GM23338 (cell line): Measurements from ENCODE around the gene PPP2R5D. TPM values are rescaled to one million over a fixed set of nuclear protein-coding genes. Genes with fewer than 3 reads are reported as not detected.
A peak's percentile ranks its signal among the peaks of the same experiment; 100 is the strongest.

Experiments used
- ATAC-seq: fragments of 200-7000 bp; cut with Tn5 transposase; 3 replicates; pipeline ENCODE4 v1.9.1; 2020
- DNase-seq: peaks from one replicate; pipeline ENCODE4 v3.0.0-alpha.2; 2015; ENCODE audit warnings: low spot score
- H2AFZ ChIP-seq: fragments of 200-600 bp; sonication (generic); 2 replicates; pipeline ENCODE4 v1.8.0; 2016; ENCODE audit warnings: antibody characterized with exemption, mild to moderate bottlenecking, moderate library complexity
- H3F3A ChIP-seq: fragments of 200-600 bp; sonication (generic); replicated peaks from 2 replicates; pipeline ENCODE4 v1.8.0; 2017; ENCODE audit warnings: antibody characterized with exemption, mixed run types, low read depth
- H3K27ac ChIP-seq: fragments of 200-600 bp; sonication (generic); 2 replicates; pipeline ENCODE4 v1.6.1; 2016; ENCODE audit warnings: low read depth
- H3K27me3 ChIP-seq: fragments of 200-600 bp; sonication (generic); 2 replicates; pipeline ENCODE4 v1.8.0; 2016; ENCODE audit warnings: mild to moderate bottlenecking, mixed run types, moderate library complexity; ENCODE audit not compliant: insufficient read depth
- H3K36me3 ChIP-seq: fragments of 200-600 bp; sonication (generic); 2 replicates; pipeline ENCODE4 v1.8.0; 2016; ENCODE audit warnings: mild to moderate bottlenecking; ENCODE audit not compliant: insufficient read depth
- H3K4me1 ChIP-seq: fragments of 200-600 bp; sonication (generic); 2 replicates; pipeline ENCODE4 v1.8.0; 2016; ENCODE audit warnings: mild to moderate bottlenecking, moderate library complexity; ENCODE audit not compliant: insufficient read depth
- H3K4me2 ChIP-seq: fragments of 200-600 bp; sonication (generic); 2 replicates; pipeline ENCODE4 v1.7.1; 2017; ENCODE audit warnings: mixed run types
- H3K4me3 ChIP-seq: fragments of 200-600 bp; sonication (generic); 2 replicates; pipeline ENCODE4 v1.6.1; 2016; ENCODE audit warnings: mixed run types
- H3K79me2 ChIP-seq: fragments of 200-600 bp; sonication (generic); replicated peaks from 2 replicates; pipeline ENCODE4 v1.8.0; 2017; ENCODE audit warnings: mild to moderate bottlenecking; ENCODE audit not compliant: insufficient read depth
- H3K9me2 ChIP-seq: fragments of 200-600 bp; sonication (generic); 2 replicates; pipeline ENCODE4 v1.8.0; 2017; ENCODE audit not compliant: insufficient read depth
- H4K20me1 ChIP-seq: fragments of 200-600 bp; sonication (generic); replicated peaks from 2 replicates; pipeline ENCODE4 v1.8.0; 2017; ENCODE audit warnings: mild to moderate bottlenecking; ENCODE audit not compliant: insufficient read depth
- H3K27ac Mint-ChIP-seq: 2 replicates; pipeline ENCODE4 v1.8.0; 2020; ENCODE audit warnings: inconsistent platforms, mild to moderate bottlenecking, moderate library complexity, mixed read lengths
- H3K27me3 Mint-ChIP-seq: 3 replicates; pipeline ENCODE4 v1.8.0; 2022; ENCODE audit warnings: low read depth, mild to moderate bottlenecking, moderate library complexity, mixed read lengths, inconsistent platforms; ENCODE audit not compliant: insufficient read depth, poor library complexity
- H3K36me3 Mint-ChIP-seq: 3 replicates; pipeline ENCODE4 v1.8.0; 2021; ENCODE audit warnings: low read depth, mild to moderate bottlenecking, inconsistent platforms, moderate library complexity, mixed read lengths
- H3K4me1 Mint-ChIP-seq: 3 replicates; pipeline ENCODE4 v1.8.0; 2020; ENCODE audit warnings: mild to moderate bottlenecking, inconsistent platforms, mixed read lengths
- H3K4me3 Mint-ChIP-seq: 3 replicates; pipeline ENCODE4 v1.8.0; 2021; ENCODE audit warnings: moderate library complexity, mild to moderate bottlenecking, inconsistent platforms, mixed read lengths
- H3K9me3 Mint-ChIP-seq: 3 replicates; pipeline ENCODE4 v1.8.0; 2020; ENCODE audit warnings: moderate library complexity, mild to moderate bottlenecking, inconsistent platforms, mixed read lengths
- EZH2 ChIP-seq: fragments of 200-600 bp; sonication (generic); IDR thresholded peaks from one replicate; pipeline ENCODE4 v1.8.0; 2017; ENCODE audit warnings: antibody characterized with exemption, mild to moderate bottlenecking, low read depth; ENCODE audit not compliant: unreplicated experiment
- JUNB ChIP-seq: IDR thresholded peaks from one replicate; pipeline ENCODE4 v1.6.1; 2016; ENCODE audit warnings: antibody characterized with exemption; ENCODE audit not compliant: unreplicated experiment
- POLR2AphosphoS5 ChIP-seq: IDR thresholded peaks from 2 replicates; pipeline ENCODE4 v1.6.1; 2016; ENCODE audit warnings: antibody characterized with exemption, low read depth
- polyA plus RNA-seq: library from polyadenylated mRNA; unstranded; fragments of >200 nt; fragmentation: Nextera tagmentation; extraction: Ambion mirVana; gene quantifications from 2 replicates; pipeline ENCODE4 v1.2.1, GENCODE V29; 2016
- total RNA-seq: library from RNA; depleted of rRNA; stranded (reverse); fragments of >200 nt; shearing (Covaris generic); gene quantifications from 2 replicates; pipeline ENCODE4 v1.2.3, GENCODE V29; 2014
- TF ChIP-seq, protein P1 (sequence below): fragments of 250-450 bp; sonication (Bioruptor Pico); IDR thresholded peaks from 2 replicates; pipeline ENCODE4 v1.5.0; 2020; ENCODE audit warnings: mild to moderate bottlenecking, moderate library complexity
- TF ChIP-seq, protein P2 (sequence below): IDR thresholded peaks from 2 replicates; pipeline ENCODE4 v1.6.1; 2016; ENCODE audit warnings: antibody characterized with exemption

PPP2R5D gene
- total and polyA plus RNA-seq, 2 experiments from 2014 or later, result 20.0 to 55.3 TPM

DNA sequence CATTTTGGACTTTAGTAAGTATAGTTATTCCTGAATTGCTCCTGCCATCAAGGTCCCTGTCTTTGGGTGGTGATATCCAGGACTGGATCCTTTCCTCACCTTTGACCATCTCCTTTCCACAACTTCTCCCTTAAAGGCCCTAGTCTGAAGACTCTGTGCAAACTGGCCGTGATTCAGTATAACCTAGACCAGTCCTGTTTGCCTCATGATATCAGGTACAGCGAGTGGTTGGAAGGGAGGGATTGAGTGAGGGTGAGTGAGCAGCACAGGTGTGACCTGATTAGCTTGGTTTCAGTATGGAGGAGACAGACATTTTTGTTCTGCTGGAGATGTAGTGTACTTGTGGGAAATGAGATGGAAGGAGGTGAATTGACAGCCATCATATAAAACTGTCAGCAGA is 34.8 kb downstream of the PPP2R5D start (continued):
- TF ChIP-seq, protein P1, sequence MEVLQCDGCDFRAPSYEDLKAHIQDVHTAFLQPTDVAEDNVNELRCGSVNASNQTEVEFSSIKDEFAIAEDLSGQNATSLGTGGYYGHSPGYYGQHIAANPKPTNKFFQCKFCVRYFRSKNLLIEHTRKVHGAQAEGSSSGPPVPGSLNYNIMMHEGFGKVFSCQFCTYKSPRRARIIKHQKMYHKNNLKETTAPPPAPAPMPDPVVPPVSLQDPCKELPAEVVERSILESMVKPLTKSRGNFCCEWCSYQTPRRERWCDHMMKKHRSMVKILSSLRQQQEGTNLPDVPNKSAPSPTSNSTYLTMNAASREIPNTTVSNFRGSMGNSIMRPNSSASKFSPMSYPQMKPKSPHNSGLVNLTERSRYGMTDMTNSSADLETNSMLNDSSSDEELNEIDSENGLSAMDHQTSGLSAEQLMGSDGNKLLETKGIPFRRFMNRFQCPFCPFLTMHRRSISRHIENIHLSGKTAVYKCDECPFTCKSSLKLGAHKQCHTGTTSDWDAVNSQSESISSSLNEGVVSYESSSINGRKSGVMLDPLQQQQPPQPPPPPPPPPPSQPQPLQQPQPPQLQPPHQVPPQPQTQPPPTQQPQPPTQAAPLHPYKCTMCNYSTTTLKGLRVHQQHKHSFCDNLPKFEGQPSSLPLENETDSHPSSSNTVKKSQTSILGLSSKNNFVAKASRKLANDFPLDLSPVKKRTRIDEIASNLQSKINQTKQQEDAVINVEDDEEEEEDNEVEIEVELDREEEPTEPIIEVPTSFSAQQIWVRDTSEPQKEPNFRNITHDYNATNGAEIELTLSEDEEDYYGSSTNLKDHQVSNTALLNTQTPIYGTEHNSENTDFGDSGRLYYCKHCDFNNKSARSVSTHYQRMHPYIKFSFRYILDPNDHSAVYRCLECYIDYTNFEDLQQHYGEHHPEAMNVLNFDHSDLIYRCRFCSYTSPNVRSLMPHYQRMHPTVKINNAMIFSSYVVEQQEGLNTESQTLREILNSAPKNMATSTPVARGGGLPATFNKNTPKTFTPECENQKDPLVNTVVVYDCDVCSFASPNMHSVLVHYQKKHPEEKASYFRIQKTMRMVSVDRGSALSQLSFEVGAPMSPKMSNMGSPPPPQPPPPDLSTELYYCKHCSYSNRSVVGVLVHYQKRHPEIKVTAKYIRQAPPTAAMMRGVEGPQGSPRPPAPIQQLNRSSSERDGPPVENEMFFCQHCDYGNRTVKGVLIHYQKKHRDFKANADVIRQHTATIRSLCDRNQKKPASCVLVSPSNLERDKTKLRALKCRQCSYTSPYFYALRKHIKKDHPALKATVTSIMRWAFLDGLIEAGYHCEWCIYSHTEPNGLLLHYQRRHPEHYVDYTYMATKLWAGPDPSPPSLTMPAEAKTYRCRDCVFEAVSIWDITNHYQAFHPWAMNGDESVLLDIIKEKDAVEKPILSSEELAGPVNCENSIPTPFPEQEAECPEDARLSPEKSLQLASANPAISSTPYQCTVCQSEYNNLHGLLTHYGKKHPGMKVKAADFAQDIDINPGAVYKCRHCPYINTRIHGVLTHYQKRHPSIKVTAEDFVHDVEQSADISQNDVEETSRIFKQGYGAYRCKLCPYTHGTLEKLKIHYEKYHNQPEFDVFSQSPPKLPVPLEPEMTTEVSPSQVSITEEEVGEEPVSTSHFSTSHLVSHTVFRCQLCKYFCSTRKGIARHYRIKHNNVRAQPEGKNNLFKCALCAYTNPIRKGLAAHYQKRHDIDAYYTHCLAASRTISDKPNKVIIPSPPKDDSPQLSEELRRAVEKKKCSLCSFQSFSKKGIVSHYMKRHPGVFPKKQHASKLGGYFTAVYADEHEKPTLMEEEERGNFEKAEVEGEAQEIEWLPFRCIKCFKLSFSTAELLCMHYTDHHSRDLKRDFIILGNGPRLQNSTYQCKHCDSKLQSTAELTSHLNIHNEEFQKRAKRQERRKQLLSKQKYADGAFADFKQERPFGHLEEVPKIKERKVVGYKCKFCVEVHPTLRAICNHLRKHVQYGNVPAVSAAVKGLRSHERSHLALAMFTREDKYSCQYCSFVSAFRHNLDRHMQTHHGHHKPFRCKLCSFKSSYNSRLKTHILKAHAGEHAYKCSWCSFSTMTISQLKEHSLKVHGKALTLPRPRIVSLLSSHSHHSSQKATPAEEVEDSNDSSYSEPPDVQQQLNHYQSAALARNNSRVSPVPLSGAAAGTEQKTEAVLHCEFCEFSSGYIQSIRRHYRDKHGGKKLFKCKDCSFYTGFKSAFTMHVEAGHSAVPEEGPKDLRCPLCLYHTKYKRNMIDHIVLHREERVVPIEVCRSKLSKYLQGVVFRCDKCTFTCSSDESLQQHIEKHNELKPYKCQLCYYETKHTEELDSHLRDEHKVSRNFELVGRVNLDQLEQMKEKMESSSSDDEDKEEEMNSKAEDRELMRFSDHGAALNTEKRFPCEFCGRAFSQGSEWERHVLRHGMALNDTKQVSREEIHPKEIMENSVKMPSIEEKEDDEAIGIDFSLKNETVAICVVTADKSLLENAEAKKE, result no peak
- TF ChIP-seq JUNB, result no peak
- TF ChIP-seq, protein P2, sequence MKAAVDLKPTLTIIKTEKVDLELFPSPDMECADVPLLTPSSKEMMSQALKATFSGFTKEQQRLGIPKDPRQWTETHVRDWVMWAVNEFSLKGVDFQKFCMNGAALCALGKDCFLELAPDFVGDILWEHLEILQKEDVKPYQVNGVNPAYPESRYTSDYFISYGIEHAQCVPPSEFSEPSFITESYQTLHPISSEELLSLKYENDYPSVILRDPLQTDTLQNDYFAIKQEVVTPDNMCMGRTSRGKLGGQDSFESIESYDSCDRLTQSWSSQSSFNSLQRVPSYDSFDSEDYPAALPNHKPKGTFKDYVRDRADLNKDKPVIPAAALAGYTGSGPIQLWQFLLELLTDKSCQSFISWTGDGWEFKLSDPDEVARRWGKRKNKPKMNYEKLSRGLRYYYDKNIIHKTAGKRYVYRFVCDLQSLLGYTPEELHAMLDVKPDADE, result no peak

DNA sequence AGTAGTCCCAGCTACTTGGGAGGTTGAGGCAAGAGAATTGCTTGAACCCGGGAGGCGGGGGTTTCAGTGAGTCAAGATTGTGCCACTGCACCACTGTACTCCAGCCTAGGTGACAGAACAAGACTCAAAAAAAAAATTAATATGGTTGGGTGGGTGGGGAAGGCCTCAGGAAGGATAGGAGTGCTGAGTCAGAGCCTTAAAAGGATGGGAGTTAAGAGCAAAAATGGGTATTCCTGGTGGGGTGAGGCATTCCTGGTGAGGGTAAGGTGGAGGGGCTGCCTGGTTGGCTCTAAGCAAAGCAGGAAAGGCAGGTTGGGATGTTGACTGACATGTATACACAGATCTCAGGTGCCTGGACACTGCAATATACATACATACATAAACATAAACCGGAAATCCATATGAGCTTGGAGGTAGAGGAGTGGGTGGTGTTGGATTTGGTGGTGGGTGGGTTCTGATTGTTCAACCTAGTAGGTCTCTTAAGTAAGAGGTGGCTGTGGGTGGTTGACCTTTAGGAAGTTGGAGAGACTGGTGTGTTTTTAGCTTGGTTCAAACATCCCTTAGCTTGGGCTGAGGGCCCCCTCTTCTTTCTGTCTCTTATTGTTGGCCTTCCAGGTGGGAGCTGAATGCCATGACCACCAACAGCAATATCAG is 35.8 kb downstream of the PPP2R5D start:
- H3K36me3 Mint-ChIP-seq, result peaks cover 66% of the 10 kb centered on the region
- H3K4me1 ChIP-seq, result peaks cover 10% of the 10 kb centered on the region
- H2AFZ ChIP-seq, result no peak overlapping the region
- no peaks in the 10 kb centered on the region; the same call in 1 of the 3 replicates for H3K9me3 Mint-ChIP-seq
- TF ChIP-seq EZH2 (no peak), POLR2AphosphoS5 (no peak)
- TF ChIP-seq, protein P1, result no peak
- no peak overlapping the region; the same call in 1 of the 2 replicates for H3K4me2 ChIP-seq
- peaks cover 21% of the 10 kb centered on the region for H3F3A ChIP-seq
- H3K36me3 ChIP-seq, result peaks cover 21% of the 10 kb centered on the region
- H3K4me3 Mint-ChIP-seq, result peak overlapping the region; percentile 100
- no peaks in the 10 kb centered on the region for H3K27me3 ChIP-seq
- H4K20me1 ChIP-seq, result peaks cover 13% of the 10 kb centered on the region
- peak overlapping the region; percentile 57; the same call in 1 of the 2 replicates for H3K27ac Mint-ChIP-seq
- H3K9me2 ChIP-seq, result no peaks in the 10 kb centered on the region
- peaks cover 14% of the 10 kb centered on the region for H3K4me1 Mint-ChIP-seq
- DNase-seq (no peak), ATAC-seq (no peak)
- H3K4me3 ChIP-seq, result no peak overlapping the region
- peak overlapping the region; percentile 90; the same call in 1 of the 2 replicates for H3K27ac ChIP-seq
- peaks cover 50% of the 10 kb centered on the region for H3K79me2 ChIP-seq
- peaks cover 7% of the 10 kb centered on the region for H3K27me3 Mint-ChIP-seq
